PC-9 (cell line): ENCODE measurements around the gene SELENOV. TPM values are rescaled to one million over a fixed set of nuclear protein-coding genes. Genes with fewer than 3 reads are reported as not detected.

Experiments
- BruUV-seq: library from RNA; stranded (reverse); fragments of 400-500 nt; replicated peaks from 2 replicates; lab custom pipeline; 2021; lab: Mats Ljungman, UMichigan
- CTCF ChIA-PET: fragments of 300-600 bp; sonication (Branson Sonifier 250); formaldehyde crosslinking; loops from one replicate; lab custom pipeline; 2022; ENCODE audit warnings: antibody characterized with exemption; lab: Charles Lee
- POLR2A ChIA-PET: fragments of 300-600 bp; sonication (Branson Sonifier 250); formaldehyde crosslinking; loops from one replicate; lab custom pipeline; 2022; ENCODE audit warnings: antibody characterized with exemption; ENCODE audit not compliant: unreplicated experiment; lab: Charles Lee
- DNase-seq, 2 experiments: peaks; one replicate each; pipeline versions ENCODE4 v3.0.0 to v3.0.0-alpha.2; 2015 to 2022; ENCODE audit warnings: mixed read lengths in 1 of 2
- H2AFZ ChIP-seq: fragments of 200-600 bp; sonication (generic); 2 replicates; pipeline ENCODE4 v1.8.1; 2017; ENCODE audit warnings: antibody characterized with exemption
- H3F3A ChIP-seq: fragments of 200-600 bp; sonication (generic); 2 replicates; pipeline ENCODE4 v1.8.1; 2017; ENCODE audit warnings: antibody characterized with exemption, mild to moderate bottlenecking, low read depth; ENCODE audit not compliant: insufficient read depth
- H3K27ac ChIP-seq: fragments of 200-600 bp; sonication (generic); 2 replicates; pipeline ENCODE4 v1.6.1; 2016; ENCODE audit warnings: mixed run types
- H3K27me3 ChIP-seq: fragments of 200-600 bp; sonication (generic); 2 replicates; pipeline ENCODE4 v1.6.1; 2016; ENCODE audit warnings: low read depth, mixed run types; ENCODE audit not compliant: insufficient read depth
- H3K36me3 ChIP-seq: fragments of 200-600 bp; sonication (generic); 2 replicates; pipeline ENCODE4 v1.6.1; 2016; ENCODE audit warnings: low read depth, mixed run types
- H3K4me1 ChIP-seq: fragments of 200-600 bp; sonication (generic); replicated peaks from 2 replicates; pipeline ENCODE4 v1.6.1; 2016; ENCODE audit warnings: mixed run types; ENCODE audit not compliant: insufficient read depth
- H3K4me2 ChIP-seq: fragments of 200-600 bp; sonication (generic); 2 replicates; pipeline ENCODE4 v1.6.1; 2017; ENCODE audit warnings: mixed run types
- H3K4me3 ChIP-seq: fragments of 200-600 bp; sonication (generic); 2 replicates; pipeline ENCODE4 v1.6.1; 2016; ENCODE audit warnings: mixed run types
- H3K79me2 ChIP-seq: fragments of 200-600 bp; sonication (generic); 2 replicates; pipeline ENCODE4 v1.6.1; 2017; ENCODE audit warnings: low read depth, mixed run types
- H3K9me2 ChIP-seq: fragments of 200-600 bp; sonication (generic); 2 replicates; pipeline ENCODE4 v1.8.1; 2017; ENCODE audit warnings: mild to moderate bottlenecking; ENCODE audit not compliant: insufficient read depth
- H3K9me3 ChIP-seq: fragments of 200-600 bp; sonication (generic); 2 replicates; pipeline ENCODE4 v1.8.1; 2016; ENCODE audit warnings: low read depth; ENCODE audit not compliant: insufficient read depth
- H4K20me1 ChIP-seq: fragments of 200-600 bp; sonication (generic); 2 replicates; pipeline ENCODE4 v1.8.1; 2017; ENCODE audit not compliant: insufficient read depth
- CTCF ChIP-seq: fragments of 200-600 bp; sonication (generic); conservative IDR thresholded peaks from 2 replicates; pipeline ENCODE4 v1.6.1; 2017; ENCODE audit warnings: mixed run types, antibody characterized with exemption, mild to moderate bottlenecking, moderate library complexity
- EZH2 ChIP-seq: fragments of 200-600 bp; sonication (generic); IDR thresholded peaks from 2 replicates; pipeline ENCODE4 v1.8.0; 2017; ENCODE audit warnings: antibody characterized with exemption, low read depth
- intact Hi-C: fragments of 100-400 bp; cut with micrococcal nuclease; formaldehyde crosslinking; loops from one replicate; pipeline ENCODE4 v1.10.0; 2022; ENCODE audit not compliant: unreplicated experiment
- total RNA-seq: library from RNA; stranded (reverse); gene quantifications from 2 replicates; pipeline ENCODE4 v1.2.3, GENCODE V29; 2021

SELENOV gene
- total RNA-seq, 1 experiment from 2014 or later, result not detected

GRCh38 chr19:39554701-39555311 is 39.9 kb downstream of the SELENOV start:
- intact Hi-C loops, result loop anchor here (5.0 kb wide), 2 partner anchors 212 to 287 kb away; no protein-coding TSS in a partner anchor
- DNase-seq, result no peak
- H2AFZ ChIP-seq, result no peak overlapping the region
- no peaks in the 10 kb centered on the region for H3K79me2 ChIP-seq
- H3K4me2 ChIP-seq, result no peak overlapping the region
- H3K9me2 ChIP-seq, result no peaks in the 10 kb centered on the region
- H3K36me3 ChIP-seq, result no peaks in the 10 kb centered on the region
- no peaks in the 10 kb centered on the region for H3K9me3 ChIP-seq
- H3K4me3 ChIP-seq, result no peak overlapping the region
- CTCF ChIA-PET, result interaction anchor here (0.5 kb wide), 1 partner anchor 43 kb away, joined by 5 read pairs; no protein-coding TSS in a partner anchor
- H3K27me3 ChIP-seq, result peaks cover 34% of the 10 kb centered on the region
- TF ChIP-seq EZH2, result no peak
- no peak for TF ChIP-seq CTCF
- H3F3A ChIP-seq, result no peaks in the 10 kb centered on the region
- no peaks in the 10 kb centered on the region for H4K20me1 ChIP-seq
- POLR2A ChIA-PET, result no interaction called here
- no peak overlapping the region for H3K27ac ChIP-seq
- BruUV-seq, result no TSS peak
- H3K4me1 ChIP-seq, result peaks cover 10% of the 10 kb centered on the region; the same call in 1 of the 2 replicates

- Histone ChIP-seq H3K9me2 (no peaks in the 10 kb centered on the region), H3K36me3 (no peaks in the 10 kb centered on the region), H3F3A (no peaks in the 10 kb centered on the region), H3K27ac (no peak overlapping the region), H3K4me3 (no peak overlapping the region), H3K9me3 (no peaks in the 10 kb centered on the region), H3K27me3 (peaks cover 34% of the 10 kb centered on the region), H2AFZ (no peak overlapping the region), H4K20me1 (no peaks in the 10 kb centered on the region), H3K4me1 (peaks cover 10% of the 10 kb centered on the region; the same call in 1 of the 2 replicates), H3K4me2 (no peak overlapping the region), H3K79me2 (no peaks in the 10 kb centered on the region)
- ChIA-PET CTCF (interaction anchor here (0.6 kb wide), 1 partner anchor 13 kb away, joined by 3 read pairs; no protein-coding TSS in a partner anchor), POLR2A (no interaction called here)
- intact Hi-C loops, result loop anchor here (5.0 kb wide), 1 partner anchor 211 kb away; no protein-coding TSS in a partner anchor
- DNase-seq, result no peak
- no TSS peak for BruUV-seq
- TF ChIP-seq CTCF, result no peak
Measured at GRCh38 chr19:39555883-39556282, 40.9 kb downstream of the SELENOV start.

- H3K4me3 ChIP-seq, result no peak overlapping the region
- no peaks in the 10 kb centered on the region for H3K79me2 ChIP-seq
- no peaks in the 10 kb centered on the region for H3K9me3 ChIP-seq
- H3K27ac ChIP-seq, result no peak overlapping the region
- intact Hi-C loops, result loop anchor here (1.0 to 5.0 kb wide), 2 partner anchors 120 to 209 kb away; no protein-coding TSS in a partner anchor
- no peak overlapping the region for H2AFZ ChIP-seq
- peaks cover 30% of the 10 kb centered on the region for H3K27me3 ChIP-seq
- BruUV-seq, result no TSS peak
- H3K4me1 ChIP-seq, result peaks cover 10% of the 10 kb centered on the region; the same call in 1 of the 2 replicates
- no peaks in the 10 kb centered on the region for H3K9me2 ChIP-seq
- TF ChIP-seq EZH2 (no peak), CTCF (no peak)
- no peaks in the 10 kb centered on the region for H3K36me3 ChIP-seq
- peak; percentile 44 to 75 for DNase-seq
- ChIA-PET CTCF (interaction anchor here (0.5 kb wide), 1 partner anchor 226 kb away, joined by 3 read pairs; no protein-coding TSS in a partner anchor), POLR2A (interaction anchor here (0.6 kb wide), 1 partner anchor 116 kb away, joined by 6 read pairs; no protein-coding TSS in a partner anchor)
- H4K20me1 ChIP-seq, result no peaks in the 10 kb centered on the region
- no peaks in the 10 kb centered on the region for H3F3A ChIP-seq
- peak overlapping the region; percentile 39 for H3K4me2 ChIP-seq
Measured at GRCh38 chr19:39557811-39558623, 43.1 kb downstream of the SELENOV start.
